HCT116 (cell line): Measurements from ENCODE around the gene GBGT1.

ENCODE experiments used
- EZH2 ChIP-seq: fragments of 200-600 bp; sonication (generic); IDR thresholded peaks from 2 replicates; pipeline ENCODE4 v1.6.1; 2017; ENCODE audit warnings: antibody characterized with exemption, mixed run types
- POLR2A ChIP-seq: IDR thresholded peaks from 2 replicates; pipeline ENCODE4 v1.7.0; 2011; ENCODE audit warnings: borderline replicate concordance; ENCODE audit not compliant: insufficient read depth, insufficient read length; ENCODE audit errors: extremely low read depth

- TF ChIP-seq POLR2A (no peak), EZH2 (no peak)
Observed at GRCh38 chr9:133118568-133118967, 45.1 kb downstream of the GBGT1 start.
